Stimulated activated naive CD4-positive, alpha-beta T cell treated with Interleukin-2 at 50 U/mL for 16 hours (primary cell): ENCODE measurements around the gene TUBA4B.
A peak's percentile ranks its signal among the peaks of the same experiment; 100 is the strongest.

Experiments used
- DNase-seq: peaks from one replicate; lab custom pipeline; 2025; lab: John Stamatoyannopoulos, UW

Gene TUBA4B

DNA sequence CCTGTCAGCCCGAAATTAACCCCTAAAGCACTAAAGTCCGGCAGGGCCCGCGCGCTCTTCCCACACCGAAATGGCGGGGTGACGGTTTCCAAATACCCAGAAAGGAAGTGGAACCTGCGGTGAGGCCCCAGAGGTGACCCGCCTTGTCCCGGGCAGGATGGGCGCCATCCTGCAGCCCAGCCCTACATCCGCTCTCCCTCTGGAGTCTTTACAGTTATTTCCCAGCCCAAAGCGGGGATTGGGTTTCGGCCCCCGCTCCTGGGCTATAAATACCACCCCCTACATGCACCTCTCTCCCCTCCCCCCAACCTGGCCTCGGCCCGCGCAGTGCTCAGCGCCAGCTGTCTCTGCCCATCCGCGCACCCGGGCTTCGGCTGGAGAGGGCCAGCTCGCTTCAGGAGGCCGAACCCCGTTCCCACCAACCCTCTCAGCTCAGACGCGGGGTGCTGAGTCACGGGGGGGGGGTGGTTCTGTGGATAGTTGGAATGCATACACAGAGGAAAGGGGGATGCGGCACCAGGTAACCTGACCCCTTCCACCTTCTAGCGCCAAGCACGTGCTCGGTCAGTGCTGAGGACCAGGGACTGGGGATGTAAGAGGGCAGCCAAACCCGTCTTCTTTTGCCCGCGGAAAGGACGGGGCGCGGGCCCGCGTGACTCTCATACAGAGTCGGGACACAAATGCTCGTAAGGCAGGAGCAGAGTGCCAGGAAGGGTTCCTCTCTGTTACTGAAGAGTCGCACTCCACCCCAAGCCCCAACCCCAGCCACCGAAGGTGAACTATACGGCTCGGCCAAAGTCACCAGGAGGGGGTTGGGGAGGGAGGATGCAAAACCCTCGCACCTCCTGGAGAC is at the start of gene TUBA4B:
Gene TUBA4B (plus strand): TSS at position 344 of the 853 bp plus-strand sequence. CDS start 165 bp downstream, at position 509.
- DNase-seq, result peak; percentile 44

DNA sequence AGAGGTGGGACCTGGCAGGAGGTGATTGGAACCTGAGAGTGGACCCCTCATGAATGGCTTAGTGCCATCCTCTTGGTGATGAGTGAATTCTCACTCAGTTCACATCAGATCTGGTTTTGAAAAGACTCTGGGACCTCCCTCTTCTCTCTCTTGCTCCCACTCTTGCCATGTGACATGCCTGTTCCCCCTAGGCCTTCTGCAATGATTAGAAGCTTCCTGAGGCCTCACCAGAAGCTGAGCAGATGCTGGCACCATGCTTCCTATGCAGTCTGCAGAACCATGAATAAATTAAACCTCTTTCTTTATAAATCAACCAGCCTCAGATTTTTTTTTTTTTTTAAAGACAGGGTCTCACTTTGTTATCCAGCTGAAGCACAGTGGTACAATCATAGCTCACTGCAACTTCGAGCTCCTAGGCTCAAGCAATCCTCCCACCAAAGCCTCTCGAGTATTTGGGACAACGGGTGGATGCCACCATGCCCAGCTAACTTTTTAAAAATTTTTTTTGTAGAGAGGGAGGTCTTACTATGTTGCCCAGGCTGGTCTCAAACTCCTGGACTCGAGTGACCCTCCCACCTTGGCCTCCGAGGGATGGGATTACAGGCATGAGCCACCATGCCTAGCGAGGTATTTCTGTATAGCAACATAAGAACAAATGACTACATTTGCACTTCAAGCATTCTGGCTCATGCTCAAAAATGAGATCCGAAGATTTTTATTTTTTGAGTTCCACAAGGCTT is 48.4 kb upstream of the TUBA4B start:
- no peak for DNase-seq

DNA sequence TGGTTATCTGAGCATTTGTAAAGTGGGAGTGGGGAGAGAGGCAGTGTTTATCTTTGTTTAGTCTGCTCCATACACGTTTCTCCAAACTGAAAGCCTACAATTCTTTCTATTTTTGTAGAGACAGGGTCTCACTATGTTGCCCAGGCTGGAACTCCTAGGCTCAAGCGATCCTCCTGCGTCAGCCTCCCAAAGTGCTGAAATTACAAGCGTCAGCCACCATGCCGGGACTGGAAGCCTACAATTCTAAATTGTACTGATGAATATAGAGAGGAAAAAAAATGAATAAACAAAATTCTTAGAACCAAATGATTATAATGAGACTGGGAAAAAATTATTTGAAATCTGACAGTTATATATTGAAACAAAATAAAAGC is 47.9 kb upstream of the TUBA4B start:
- DNase-seq, result no peak

DNA sequence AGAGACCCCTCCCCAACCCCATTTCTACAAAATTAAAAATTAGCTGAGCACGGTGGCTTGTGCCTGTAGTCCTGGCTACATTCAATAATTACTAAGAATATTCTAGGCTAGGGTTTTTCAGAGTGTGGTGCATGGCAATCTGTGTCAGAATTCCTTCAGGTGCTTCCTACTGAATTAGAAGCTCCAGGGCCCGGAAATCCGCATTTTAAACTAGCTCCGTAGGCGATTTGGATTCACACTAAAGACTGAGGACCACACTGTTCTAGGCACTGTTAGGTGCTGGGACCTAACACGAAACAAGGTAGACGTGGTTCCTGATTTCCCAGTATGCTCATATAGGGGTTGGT is 47.1 kb upstream of the TUBA4B start:
- DNase-seq, result no peak

DNA sequence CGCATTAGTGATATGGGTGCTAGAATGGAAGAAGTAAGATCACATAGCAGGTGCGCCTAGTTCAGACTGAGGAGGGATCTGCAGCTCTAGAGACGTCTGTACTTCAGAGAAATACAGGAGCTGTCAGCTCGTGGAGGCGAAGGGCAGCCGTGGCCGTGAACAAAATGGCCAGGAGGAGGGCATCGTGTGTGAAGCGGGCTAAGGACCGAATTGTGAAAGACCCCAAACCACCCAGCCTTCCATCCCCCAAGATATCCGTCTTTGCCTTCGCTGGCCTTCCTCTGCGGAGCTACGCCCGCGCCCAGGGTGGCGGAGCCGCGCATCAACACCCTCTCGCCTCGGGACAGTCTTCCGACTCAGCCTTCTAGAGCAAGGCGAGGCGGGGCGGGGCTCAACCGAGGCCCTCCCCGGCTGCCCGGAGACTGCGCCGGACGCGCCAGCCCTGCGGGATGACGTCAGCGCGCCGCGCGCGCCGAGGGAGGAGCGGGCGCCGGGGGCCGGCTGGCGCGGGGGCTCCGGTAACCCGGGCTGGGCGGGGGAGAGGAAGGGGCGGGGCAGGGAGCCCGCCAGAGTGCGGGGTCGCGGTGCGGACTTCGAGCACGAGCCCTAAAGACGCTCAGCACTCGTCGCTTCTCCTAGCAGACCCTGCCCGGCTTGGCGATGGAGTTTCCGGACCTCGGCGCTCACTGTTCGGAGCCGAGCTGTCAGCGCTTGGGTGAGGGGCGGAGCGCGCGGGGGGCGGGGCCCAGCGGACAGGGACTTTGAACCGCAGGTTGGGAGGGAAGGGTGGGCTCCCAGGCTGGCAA is 46.5 kb upstream of the TUBA4B start, which contains the start of gene ZFAND2B:
Gene ZFAND2B (plus strand): TSS at position 455 of the 806 bp plus-strand sequence. CDS start 206 bp downstream, at position 661.
- DNase-seq, result peak; percentile 92

DNA sequence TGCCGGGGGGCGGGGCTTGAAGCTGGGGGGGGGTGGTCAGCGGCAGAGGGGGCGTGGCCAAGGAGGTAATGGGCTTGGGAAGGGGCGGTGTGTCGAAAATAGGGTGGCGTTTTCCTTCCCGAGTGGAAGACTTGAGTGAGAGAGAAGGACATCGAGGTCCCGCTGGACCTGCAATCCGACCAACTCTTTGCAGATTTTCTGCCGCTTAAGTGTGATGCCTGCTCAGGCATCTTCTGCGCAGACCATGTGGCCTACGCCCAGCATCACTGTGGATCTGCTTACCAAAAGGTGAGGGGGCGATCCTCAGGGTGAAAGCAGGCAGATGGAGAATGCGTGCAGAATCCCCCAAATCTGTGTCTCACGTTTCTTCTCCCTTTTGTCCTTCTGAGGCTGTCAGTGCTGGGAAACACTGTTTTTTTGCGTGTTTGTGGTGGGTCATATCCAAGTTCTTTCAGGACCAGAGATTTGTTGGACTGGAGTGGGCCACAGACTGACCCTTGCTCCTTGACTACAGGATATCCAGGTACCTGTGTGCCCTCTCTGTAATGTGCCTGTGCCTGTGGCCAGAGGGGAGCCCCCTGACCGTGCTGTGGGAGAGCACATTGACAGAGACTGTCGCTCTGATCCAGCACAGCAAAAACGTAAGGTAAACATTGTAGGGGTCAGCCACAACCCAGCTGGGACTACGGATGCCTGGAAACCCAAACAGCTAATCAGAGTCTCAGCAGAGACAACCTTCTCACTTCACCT is 45.7 kb upstream of the TUBA4B start:
- no peak for DNase-seq

DNA sequence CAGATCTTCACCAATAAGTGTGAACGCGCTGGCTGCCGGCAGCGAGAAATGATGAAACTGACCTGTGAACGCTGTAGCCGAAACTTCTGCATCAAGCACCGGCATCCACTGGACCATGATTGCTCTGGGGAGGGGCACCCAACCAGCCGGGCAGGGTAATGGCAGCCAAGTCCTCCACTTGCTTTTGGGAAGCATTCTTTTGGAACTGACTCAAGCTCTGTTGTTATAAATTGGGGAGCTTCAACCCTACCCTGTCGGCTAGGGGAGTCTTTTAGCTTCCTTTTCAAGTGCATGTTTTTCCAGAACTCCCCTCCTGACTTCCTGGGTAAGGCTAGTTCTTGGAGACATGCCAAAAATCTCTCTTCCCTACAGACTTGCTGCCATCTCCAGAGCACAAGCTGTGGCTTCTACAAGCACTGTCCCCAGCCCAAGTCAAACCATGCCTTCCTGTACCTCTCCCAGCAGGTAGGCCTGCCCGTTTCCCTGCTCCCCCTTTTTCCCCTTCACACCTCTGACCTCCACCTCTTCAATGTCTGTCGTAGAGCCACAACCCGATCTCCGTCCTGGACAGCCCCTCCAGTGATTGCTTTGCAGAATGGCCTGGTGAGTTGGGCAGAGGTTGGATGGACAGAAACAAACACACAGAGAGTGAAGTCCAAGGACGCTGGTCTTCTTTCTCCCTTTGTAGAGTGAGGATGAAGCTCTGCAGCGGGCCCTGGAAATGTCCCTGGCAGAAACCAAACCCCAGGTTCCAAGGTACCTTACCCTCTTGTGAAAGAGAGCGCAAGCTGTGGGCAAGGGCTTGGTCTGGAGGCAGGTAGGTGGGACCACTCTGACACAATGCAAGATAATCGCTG is 44.9 kb upstream of the TUBA4B start:
- no peak for DNase-seq

DNA sequence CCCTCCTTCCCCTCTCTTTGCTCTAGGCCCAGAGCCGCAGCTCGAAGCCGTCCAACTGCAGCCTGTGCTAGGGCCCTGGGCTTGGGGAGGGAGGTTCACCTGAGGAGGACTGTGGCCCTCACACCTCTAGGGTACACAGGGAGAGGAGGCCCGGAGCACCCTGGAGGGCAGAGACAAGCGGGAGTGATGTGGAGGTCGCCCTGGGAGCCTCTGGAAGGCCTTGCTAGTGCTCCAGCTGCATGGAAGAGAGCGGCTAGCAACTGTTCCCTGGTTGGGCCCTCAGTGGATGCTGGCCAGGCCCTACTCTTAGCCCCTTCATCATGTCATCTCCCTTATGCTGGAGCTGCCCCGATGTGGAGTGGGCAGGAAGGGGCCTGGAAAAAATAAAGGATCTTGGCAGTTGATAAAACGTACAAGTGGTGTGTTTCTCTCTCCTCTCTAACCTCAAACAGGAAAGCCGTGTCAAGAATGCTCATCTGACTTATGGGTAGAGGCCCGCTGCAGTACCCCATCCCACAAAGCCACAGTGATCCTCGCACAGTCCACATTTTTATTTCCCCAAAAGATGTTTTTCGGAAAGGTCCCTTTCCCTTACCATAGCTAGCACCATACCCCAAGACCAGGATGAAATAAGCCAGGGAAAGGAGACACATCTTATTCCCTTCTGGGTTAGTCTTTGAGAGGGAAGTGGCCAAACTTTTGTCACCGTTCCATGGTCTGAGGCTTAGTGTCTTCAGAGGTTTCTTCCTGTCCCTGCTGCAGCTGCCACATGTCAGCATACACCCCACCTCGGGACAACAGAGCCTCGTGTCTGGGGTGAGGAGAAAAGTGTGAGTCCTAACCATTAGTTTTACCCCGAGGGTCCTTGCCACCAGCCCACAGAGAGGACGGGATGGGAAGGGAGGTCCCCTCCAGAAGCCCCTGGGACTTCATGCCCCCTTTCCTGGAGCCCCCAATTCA is 43.5 kb upstream of the TUBA4B start:
- no peak for DNase-seq

DNA sequence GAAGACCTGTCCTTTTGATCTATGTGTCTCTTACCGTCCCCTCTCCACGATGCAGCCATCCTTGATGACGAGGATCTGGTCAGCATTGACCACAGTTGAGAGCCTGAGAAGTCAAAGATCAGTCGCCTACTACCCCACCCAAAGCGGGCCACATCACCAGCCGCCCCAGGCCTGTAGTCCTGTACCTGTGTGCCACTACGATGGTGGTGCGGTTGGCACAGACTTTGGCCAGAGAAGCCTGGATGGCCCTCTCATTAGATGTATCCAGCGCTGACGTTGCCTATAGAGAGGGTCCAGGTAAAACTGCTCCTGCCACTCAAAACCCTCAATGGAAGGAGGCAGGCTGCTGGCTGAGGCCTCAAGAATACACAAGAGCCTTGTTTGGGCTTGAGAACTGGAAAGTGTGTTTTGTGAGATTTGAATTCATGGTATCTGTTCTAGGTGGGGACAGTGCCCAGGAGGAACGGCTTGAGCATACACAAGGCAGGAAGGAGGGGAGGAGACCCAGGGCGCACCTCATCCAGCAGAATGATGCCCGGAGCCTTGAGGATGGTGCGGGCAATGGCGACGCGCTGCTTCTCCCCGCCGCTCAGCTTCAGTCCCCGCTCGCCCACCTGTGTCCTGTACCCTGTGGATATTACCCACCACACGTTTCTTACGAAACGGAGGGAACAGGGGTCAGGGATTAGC is 42.7 kb upstream of the TUBA4B start:
- no peak for DNase-seq

DNA sequence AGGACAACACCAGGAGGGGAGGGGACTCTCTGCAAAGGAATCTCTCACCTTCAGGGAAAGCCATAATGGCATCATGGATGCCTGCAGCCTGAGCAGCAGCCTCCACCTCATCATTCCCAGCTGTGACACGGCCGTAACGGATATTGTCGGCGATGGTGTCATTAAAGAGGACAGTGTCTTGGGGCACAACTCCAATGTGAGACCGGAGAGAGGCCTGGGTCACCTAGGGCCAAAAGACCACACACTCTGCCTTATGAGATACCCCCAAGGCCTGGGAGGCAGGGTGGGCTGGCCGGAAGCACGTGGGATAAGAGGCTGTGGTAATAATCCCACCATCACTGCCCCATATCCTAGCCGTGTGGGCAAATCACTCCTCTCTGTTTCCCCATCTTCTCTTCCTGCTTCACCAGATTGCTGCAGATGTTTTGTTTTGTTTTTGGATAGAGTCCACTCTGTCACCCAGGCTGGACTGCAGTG is 42.1 kb upstream of the TUBA4B start:
- DNase-seq, result no peak

DNA sequence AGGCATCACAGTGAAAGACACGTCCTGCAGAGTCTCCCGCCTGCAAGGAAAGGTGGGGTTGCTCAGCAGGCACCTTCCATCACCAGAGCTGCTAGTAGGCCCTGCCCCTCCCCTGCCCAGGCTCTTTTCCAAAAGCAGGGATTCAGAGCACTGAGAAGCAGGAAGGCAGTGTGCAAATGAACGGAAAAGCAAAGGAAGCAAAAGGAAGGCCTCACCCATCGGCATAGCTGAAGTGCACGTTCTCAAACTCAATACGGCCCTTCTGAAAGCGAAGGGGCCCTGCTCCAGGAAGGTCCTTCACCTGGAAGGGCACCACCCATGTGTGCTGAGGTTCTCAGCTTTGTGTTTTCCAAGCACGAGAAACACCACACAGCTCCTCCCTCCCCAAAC is 40.0 kb upstream of the TUBA4B start:
- DNase-seq, result no peak

DNA sequence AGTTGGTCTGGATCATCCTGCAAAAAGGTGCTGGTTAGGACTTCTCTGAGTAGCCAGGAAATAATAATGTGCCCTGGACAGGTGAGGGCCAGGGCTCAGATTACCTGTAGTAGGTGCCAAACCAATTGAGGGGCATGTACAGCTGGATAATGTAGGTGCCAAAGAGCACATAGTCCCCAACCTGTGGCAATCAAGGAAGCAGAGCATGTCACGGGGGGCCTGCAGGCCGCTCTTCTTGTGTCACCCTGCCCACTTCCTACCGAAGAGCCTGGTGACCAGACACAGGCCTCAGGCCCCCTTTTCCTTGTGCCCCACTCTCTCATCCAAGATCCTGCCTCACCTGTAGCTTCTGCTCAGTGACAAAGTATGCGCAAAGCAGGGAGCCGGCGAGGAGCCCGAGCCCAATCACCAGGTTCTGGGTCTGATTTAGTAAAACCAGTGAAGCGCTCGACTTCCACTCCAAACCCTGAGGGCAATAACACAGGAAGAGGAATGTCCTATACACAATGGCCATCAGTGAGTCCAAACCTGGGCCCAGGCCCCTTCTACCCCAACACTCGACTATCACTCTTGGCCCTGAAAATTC is 39.5 kb upstream of the TUBA4B start:
- no peak for DNase-seq

DNA sequence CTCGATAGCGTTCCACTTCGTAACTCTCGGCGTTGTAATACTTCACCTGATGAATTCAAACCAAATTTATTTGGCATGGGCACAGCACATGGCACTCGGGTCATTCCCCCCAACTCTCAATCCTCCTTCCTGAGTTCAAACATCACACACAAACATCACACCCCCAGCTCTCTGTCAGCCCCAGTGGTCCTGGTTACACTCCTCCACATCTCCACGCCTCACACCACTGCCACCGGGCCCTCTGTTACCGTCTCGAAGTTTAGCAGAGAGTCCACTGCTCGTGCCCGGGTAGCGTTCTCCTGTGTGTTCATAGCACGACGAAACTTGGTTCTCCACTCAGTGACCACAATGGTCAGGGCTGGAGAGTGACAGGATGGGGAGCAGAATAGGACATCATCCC is 38.9 kb upstream of the TUBA4B start:
- no peak for DNase-seq

DNA sequence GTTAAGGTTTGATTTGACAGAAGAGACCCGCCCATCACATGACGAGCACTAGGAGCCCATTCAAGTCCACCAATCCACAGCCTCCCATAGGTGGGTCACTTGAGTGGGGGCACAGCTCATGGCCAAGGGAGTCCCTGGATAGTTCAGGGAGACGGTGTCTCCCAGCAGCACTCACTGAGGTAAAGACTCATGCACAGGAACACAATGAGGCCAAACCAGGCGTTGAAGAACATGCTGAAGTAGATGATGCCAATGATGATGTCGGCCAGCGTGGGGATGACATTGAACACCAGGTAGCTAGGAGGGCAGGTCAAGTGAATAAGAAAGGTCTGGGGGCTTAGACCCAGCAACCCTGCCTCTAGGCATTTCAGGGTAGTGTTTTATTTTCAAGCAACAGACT is 38.3 kb upstream of the TUBA4B start:
- no peak for DNase-seq

DNA sequence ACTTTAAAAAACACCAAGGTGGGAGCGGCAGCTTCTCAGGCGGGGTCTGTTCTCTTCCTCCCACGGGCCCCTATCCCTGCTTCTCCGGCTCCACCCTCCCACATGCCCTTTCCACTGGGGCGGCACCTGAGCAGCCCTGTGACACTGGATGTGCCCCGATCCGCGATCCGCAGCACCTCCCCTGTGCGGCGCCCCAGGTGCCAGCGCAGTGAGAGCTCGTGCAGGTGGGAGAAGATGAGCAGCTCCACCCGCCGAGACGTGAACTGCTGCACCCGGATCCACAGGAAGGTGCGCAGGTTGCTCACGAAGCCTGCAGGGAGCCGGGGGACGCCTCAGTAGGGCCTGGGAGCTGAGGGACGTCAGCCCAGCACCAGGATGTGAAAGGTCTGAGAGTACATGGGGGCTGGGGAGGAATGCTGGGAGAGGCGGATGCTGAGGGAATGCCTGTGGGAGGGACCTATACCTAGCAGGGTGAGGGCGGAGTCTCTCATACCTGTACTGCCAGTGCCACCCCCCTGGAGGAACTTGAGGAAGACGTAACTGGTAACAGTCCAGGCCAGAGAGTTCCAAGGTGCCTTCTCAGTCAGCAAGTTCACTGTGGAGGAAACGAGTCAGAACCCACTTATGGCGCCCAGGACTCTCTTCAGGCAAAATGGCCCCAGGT is 37.0 kb upstream of the TUBA4B start:
- no peak for DNase-seq

DNA sequence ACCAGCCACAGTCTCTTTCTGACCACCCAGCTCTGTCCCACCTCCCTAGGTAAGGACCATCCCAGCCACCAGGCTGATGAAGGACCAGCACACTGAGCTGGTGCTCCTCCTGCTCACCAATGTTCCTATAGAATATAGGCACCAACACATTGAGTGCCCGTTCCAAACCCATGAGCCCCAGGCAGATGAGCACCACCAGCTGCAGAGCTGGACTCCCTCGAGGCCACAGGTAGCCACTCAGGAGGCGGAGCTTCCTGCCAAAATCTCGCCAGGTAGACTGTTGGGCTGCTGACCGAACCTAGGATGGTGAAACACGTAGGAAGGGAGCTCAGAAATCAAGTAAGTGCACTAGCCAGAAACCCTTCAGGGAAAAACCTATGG is 36.5 kb upstream of the TUBA4B start:
- DNase-seq, result no peak

DNA sequence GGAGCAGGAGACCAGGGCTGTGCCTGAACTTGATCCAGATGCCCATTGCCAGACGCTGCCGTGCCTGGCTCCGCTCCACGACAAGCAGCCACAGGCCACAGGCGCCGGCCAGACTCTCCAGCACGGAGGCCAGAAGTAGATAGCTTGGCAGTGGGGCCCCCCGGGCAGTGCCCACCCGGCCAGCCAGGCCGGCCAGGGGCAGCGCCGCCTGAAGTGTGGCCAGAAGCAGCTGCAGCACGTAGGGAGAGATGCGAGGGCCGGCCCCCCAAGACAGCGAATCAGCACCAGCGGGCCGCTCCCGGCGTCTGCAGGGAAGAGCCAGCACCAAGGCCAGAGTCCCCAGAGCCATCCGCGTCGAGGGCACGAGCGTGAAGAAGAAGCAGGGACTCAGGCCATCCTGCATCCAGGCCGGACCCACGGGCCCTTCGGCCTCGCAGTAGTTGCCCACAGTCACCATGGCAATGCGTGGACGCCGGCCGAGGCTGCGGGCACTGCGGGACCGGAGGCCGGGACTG is 34.8 kb upstream of the TUBA4B start:
- peak; percentile 31 for DNase-seq
